ENCODE measurements around the gene TERB1.

DNA sequence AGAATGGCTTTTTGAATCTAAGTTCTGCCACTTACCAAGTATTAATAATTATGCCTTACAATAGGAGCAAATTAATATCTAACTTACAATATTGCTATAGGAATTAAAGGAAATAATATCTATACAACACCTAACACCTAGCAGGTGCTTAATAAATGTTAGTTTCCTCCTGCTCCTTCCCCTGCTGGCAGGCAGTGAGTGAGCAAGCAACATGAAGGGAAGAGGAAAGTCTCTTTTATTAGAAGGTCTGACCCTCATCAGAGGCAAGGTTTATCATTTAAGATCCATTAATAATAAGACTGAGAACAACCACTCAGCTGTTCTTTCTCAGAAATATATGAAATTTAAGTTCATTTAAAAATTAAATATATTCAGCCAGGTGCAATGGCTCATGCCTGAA is 43.3 kb downstream of the TERB1 start:
- TF ChIP-seq CTCF (conservative IDR thresholded peaks at IDR 0.05; ENCODE audit: low read length), result no peak; the same call in 1 of the 2 replicates
- TF ChIP-seq EZH2phosphoT487 (IDR thresholded peaks at IDR 0.05; ENCODE audit: borderline replicate concordance), result no peak

All from Loucy (cell line).